NCI-H748 treated with DMSO at 0.1 percent for 48 hours (cell line): ENCODE data around the gene MYO10.
A peak's percentile ranks its signal among the peaks of the same experiment; 100 is the strongest.
"Not testable (repeated sequence)": the region's sequence is repeated elsewhere in the genome, so short reads cannot be mapped to it uniquely, and the experiment has no call there.

Experiments
- DNase-seq: peaks from one replicate; lab custom pipeline; 2025; lab: John Stamatoyannopoulos, UW

MYO10 gene

GRCh38 chr5:16936150-16936988 is at the start of gene MYO10:
TSS of gene MYO10 (minus strand) at chr5:16936288. CDS start at chr5:16935808, 480 bp downstream.
- peak; percentile 87 for DNase-seq

- not testable (repeated sequence) for DNase-seq
Measured at GRCh38 chr5:16985304-16985703, 49.2 kb upstream of the MYO10 start.

GRCh38 chr5:16983972-16984371 is 47.9 kb upstream of the MYO10 start:
- DNase-seq: no peak

- DNase-seq: no peak
Measured at GRCh38 chr5:16983022-16983639, 47.0 kb upstream of the MYO10 start.

GRCh38 chr5:16981700-16982099 is 45.6 kb upstream of the MYO10 start:
- DNase-seq: no peak

GRCh38 chr5:16980983-16981382 is 44.9 kb upstream of the MYO10 start:
- DNase-seq: no peak

- DNase-seq: no peak
Measured at GRCh38 chr5:16978296-16978695, 42.2 kb upstream of the MYO10 start.

GRCh38 chr5:16976625-16977008 is 40.5 kb upstream of the MYO10 start:
- no peak for DNase-seq

- no peak for DNase-seq
Measured at GRCh38 chr5:16975950-16976624, 40.0 kb upstream of the MYO10 start.

GRCh38 chr5:16974981-16975380 is 38.9 kb upstream of the MYO10 start:
- DNase-seq: no peak

GRCh38 chr5:16970826-16971225 is 34.7 kb upstream of the MYO10 start:
- no peak for DNase-seq

- no peak for DNase-seq
Measured at GRCh38 chr5:16970260-16970659, 34.2 kb upstream of the MYO10 start.

- DNase-seq: no peak
Measured at GRCh38 chr5:16965581-16965980, 29.5 kb upstream of the MYO10 start.

GRCh38 chr5:16963821-16964220 is 27.7 kb upstream of the MYO10 start:
- DNase-seq: no peak

GRCh38 chr5:16961131-16961530 is 25.0 kb upstream of the MYO10 start:
- DNase-seq: no peak

- no peak for DNase-seq
Measured at GRCh38 chr5:16957304-16958196, 21.5 kb upstream of the MYO10 start.

GRCh38 chr5:16953729-16954128 is 17.6 kb upstream of the MYO10 start:
- no peak for DNase-seq

- DNase-seq: no peak
Measured at GRCh38 chr5:16952968-16953671, 17.0 kb upstream of the MYO10 start.

GRCh38 chr5:16946725-16947124 is 10.6 kb upstream of the MYO10 start:
- no peak for DNase-seq

GRCh38 chr5:16944816-16945562 is 8.9 kb upstream of the MYO10 start:
- DNase-seq: no peak
